Cortex of kidney (tissue), 1 donor: Measurements from ENCODE around the gene FAIM2.

Source experiments
- DNase-seq: peaks from one replicate; lab custom pipeline; 2025; lab: John Stamatoyannopoulos, UW

Gene FAIM2

GRCh38 chr12:49903700-49904423 is at the start of gene FAIM2:
Gene FAIM2 (minus strand): TSS chr12:49903900. CDS start chr12:49903792, 108 bp downstream.
- DNase-seq, result no peak

GRCh38 chr12:49953151-49953550 is 49.5 kb upstream of the FAIM2 start:
- no peak for DNase-seq

DNA sequence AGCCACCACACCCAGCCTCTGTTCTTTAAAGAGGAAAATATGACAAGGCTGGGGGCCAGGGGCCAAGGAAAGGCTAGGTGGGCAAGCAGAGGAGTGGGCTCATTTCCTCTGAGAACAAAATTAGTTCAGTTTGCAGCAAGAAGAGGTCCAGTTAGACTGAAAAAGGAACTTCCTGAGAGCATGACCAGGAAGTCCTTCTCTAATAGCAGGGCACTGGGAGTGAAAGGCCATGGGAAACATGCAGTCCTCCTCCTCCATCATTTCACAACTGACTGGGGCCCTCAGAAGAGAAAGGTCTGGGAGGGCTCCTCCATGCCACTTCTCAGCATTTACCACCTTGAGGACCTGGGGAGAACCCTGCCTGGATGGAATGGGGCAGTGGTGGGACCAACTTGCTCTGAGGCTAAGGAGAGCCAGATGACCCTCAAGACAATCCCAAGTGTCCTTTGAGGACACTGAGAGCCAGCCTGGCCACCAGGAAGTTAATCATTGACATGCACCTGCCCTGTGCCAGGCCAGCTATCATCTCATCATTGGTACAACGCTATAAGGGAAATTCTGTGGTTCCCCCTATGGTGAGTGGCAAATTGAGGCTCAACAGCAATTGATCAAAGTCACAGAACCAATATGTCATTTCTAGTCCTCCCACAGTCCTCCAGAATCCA is 48.8 kb upstream of the FAIM2 start:
- DNase-seq, result no peak

DNA sequence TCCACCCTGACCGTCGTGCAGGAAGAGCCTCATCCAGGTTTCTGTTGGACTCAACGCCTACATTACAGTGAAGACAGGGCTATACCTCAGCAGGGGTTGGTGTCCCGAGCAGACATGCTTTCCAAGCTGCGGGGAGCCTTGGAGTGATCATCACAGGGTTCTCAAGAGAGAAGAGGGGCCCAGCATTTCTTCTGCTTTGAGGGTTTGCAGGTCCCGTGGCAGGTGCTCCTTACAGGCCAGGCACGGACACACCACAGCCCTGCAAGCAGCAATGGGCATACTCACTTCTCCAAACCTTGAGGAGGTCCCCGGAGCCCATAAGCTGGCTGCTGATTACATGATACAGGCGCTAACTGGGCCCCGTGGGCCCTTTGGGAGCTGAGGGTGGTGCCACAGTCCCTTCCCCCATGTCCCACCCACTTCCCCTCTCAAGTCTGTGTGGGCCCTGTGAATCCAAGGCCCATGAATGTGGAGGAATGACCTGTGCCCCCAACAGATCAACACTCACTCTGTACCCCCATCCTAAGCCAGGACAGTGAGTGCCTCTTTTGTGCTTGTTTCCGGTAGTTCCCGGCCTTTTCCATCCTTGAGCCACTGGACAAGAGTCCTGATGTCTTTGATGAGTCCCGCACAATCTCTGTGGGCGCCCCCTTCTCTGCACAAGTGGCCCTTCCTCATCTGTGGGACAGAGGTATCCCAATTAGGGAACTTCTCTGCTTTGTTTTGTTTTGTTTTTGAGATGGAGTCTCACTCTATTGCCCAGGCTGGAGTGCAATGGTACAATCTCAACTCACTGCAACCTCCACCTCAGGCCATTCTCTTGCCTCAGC is 47.9 kb upstream of the FAIM2 start:
- no peak for DNase-seq

DNA sequence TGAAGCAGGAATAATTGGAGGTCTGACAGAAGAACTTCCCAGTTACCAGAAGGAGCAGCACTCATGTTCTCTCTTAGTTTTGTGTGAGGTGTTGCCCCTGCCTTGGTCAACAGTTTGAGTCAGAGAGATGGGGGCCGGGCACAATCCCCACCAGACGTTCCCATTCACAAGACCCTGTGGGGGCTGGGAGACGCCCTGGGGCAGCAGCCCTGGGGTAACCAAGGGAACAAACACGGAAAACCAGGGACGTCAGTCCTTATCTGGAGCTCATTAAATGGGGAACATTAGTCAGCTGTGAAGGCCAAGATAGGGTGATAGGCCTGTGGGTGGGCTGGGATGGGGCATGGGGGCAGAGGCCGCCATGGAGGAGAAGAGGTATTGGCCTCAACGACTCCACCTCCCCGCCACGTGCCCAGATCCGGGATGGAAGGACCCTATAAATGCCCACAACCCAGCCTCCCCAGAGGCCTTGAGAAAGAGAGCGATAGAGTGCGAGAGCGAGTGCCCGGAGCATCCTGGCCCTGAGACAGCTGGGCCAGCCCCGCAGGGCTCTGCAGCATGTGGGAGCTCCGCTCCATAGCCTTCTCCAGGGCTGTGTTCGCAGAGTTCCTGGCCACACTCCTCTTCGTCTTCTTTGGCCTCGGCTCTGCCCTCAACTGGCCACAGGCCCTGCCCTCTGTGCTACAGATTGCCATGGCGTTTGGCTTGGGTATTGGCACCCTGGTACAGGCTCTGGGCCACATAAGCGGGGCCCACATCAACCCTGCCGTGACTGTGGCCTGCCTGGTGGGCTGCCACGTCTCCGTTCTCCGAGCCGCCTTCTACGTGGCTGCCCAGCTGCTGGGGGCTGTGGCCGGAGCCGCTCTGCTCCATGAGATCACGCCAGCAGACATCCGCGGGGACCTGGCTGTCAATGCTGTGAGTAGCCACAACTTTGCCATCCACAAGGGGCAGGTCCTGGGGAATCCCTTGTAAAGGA is 46.9 kb upstream of the FAIM2 start, which contains the start of gene AQP2:
Gene AQP2 (plus strand): TSS at position 465 of the 979 bp plus-strand sequence. CDS start 94 bp downstream, at position 559.
- no peak for DNase-seq

DNA sequence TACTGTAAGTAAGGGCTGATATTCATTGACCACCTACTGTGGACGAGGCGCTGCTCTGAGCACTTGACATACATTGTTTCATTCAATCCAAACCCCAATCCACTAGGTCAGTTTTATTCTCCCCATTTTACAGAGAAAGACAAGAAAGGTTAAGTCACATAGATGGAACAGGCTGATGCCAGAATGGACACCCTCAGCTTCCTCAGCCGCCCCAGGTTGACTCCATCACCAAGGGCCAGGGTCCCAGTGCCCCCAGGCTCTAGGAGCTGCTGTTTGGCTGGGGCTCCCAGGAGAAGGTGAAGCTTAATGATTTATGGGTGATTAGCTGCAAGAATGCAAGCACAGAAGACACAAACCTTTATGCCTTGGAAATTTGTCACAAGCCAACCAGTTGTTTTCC is 46.2 kb upstream of the FAIM2 start:
- no peak for DNase-seq

- DNase-seq, result no peak
Measured at GRCh38 chr12:49948866-49949845, 45.5 kb upstream of the FAIM2 start.

DNA sequence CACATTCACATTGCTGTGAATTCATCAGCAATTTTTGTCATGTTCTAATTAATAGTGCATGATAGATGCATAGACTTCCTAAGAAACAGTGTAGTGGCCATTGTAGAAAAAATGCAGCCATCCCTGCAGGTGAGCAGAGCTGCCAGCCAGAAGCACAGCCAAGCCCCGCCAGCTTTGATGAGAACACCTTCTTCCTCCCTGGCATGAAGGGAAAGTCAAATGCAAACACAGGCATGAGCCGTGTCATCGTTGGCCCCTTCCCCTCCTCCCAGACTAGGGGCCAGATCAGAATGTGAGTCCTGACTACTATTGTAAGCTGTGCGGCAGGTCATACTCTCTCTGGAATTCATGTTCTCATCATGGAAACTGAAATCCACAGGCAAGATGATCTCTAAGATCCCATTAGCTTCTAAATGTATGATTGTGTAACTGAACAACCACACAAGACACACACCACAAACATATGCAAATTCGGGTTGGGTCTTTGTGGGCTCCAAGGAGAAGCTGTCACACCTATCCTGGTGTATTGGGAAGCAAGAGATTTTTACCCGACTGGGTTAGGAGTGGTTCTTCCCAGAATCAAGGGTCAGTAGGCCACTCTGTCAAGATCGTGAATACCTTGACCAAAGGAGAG is 44.0 kb upstream of the FAIM2 start:
- no peak for DNase-seq

- no peak for DNase-seq
Measured at GRCh38 chr12:49946497-49946896, 42.8 kb upstream of the FAIM2 start.

GRCh38 chr12:49946086-49946485 is 42.4 kb upstream of the FAIM2 start:
- DNase-seq, result no peak

DNA sequence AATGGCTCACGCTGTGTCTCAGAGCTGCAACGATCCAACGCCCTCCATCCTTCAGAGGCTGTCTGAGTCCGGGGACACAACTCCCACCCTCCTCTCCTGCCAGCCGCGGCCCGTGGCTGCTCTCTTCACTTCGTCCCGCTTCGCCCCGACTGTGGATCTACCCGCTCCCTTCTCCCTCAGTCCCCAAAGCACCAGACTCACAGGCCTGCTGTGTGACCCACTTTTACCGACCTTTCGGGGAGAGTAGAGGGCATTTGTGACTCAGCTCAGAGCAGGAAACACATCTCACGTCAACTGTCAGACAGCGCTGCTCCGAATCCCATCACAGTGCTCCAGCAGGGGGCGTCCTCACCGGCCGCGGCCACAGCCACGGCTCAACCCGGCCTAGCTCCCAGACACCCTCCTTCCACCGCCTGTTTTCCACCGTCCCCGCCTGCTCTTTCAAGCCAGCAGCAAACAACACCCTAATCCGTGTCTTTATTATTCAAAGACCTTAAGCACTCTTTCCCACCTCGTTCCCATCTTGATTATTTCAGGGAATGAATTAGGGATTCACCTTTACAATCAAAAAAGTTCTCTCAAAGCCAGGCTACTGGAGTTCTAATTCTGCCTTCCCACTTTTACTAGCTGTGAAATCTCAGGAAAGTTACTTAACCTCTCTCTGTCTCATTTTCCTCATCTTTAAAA is 41.8 kb upstream of the FAIM2 start:
- DNase-seq, result no peak

GRCh38 chr12:49944718-49945117 is 41.0 kb upstream of the FAIM2 start:
- DNase-seq, result no peak

DNA sequence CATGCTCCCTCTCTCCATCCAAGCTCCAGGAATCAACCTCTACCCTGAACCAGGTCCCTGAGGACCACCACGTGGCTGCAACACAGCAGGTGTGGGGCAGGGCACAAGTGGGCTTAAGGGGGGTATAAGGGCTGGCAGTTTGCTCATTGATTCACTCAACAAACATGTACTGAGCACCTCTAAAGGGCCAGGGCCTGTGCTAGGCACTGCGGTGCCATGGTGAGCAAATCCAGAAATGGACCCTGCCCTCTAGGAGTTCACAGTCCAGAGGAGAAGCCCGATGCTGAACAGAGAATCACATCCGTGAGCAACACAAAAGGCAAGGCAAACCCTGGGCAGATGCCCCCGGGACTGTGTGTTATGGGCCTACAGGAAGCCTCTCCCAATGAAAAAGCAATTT is 40.3 kb upstream of the FAIM2 start:
- no peak for DNase-seq

- no peak for DNase-seq
Measured at GRCh38 chr12:49943625-49943960, 39.9 kb upstream of the FAIM2 start.

GRCh38 chr12:49942921-49943624 is 39.4 kb upstream of the FAIM2 start:
- DNase-seq, result no peak

DNA sequence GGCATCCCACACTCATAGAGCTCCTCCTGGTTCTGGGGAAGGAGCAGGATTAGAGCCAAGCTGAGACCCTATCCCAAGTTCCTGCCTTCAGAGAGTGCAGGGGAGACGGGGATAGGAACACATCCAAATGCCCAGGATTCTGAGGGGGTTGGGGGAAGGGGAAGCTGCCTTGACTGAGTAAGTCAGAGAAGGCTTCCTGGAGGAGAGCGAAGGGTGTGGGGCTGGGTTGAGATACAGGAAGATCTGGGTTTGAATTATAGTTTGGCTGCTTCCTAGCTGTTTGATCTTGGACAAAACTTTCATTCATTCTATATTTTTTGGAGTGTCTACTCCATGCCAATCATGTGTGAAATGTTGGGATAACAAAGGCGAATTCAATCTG is 38.8 kb upstream of the FAIM2 start:
- DNase-seq, result no peak

DNA sequence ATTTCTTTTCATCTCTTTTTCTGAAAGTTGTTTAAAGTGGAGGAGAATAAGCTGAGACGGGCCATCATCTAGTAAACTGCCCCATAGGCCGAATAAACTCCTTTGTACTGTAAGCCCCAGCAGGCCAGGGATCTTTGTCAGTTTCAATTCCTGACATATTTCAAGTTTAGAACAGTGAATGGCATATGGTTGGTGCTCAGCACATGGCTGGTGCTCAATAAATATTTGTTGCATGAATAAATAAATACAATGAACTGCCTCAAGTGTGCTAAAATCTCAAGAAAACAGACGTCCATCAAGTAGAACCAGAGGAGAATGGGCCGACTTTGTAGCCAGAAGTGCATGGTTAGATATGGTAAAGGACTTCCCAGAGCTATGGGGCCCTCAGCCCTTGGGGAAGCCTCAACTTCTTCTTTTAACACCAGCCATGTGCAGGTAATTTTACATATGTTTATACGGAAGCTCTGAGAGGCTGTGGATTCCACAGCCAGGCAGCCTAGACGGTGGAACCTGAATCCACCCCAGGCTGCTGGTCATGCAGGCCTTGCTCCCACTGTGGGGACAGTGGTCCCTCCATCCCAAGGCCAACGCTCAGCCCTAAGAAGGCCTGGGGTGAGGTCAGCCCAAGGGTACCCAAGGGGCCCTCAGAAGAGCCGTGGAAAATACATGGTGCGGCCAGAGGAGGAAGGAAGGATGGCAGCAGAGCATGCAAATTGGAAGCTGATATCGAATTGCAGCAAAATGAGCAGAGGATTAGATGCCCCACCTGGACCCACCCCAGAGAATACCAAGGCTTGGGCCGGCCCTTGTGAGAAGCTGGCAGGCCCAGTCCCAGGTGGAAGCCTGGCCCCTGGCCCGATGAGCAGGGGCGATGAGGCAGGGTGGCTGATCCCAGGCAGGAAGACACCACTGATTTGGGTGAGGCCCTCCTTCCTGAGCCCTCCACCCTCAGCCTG is 38.1 kb upstream of the FAIM2 start:
- DNase-seq, result no peak

DNA sequence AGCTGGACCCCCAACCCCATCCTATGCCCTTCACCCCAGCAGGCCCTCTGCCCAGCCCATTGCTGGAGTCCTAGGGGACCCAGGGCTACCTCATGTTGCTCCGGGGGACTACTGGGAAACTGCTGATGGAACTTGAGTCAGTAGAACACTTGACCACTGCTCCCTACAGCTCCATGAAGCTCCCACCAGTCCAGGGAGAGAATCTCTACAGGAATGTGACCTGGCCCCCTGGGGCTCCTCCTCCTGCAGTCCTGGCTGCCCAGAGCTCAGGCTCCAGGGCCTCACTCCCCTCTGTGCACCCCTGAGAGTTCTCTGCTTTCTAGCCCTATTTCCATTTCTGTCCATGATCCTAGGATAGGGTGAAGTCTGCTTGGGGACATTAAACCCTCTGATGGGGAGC is 36.0 kb upstream of the FAIM2 start:
- no peak for DNase-seq
